ENCODE data around the gene PPP2R5D.

Gene PPP2R5D

GRCh38 chr6:43033496-43034189 is 49.3 kb downstream of the PPP2R5D start:
- Histone ChIP-seq H3K9me3 (ENCODE audit: control insufficient read depth, insufficient read depth, low read length) (no peaks in the 10 kb centered on the region), H3K36me3 (ENCODE audit: control insufficient read depth, low read length) (peaks cover 40% of the 10 kb centered on the region), H4K20me1 (ENCODE audit: control insufficient read depth, insufficient read depth, low read depth, low read length) (no peaks in the 10 kb centered on the region), H3K27ac (ENCODE audit: low read depth, low read length) (no peak overlapping the region), H3K4me3 (ENCODE audit: low read length) (no peak overlapping the region), H3K9me2 (replicated peaks; ENCODE audit: control insufficient read depth, low read length) (no peaks in the 10 kb centered on the region), H3K4me1 (ENCODE audit: control insufficient read depth, low read length) (no peaks in the 10 kb centered on the region), H3K79me2 (ENCODE audit: control insufficient read depth, low read length) (no peaks in the 10 kb centered on the region), H3K27me3 (ENCODE audit: control insufficient read depth, low read length) (no peaks in the 10 kb centered on the region), H3K4me2 (ENCODE audit: low read length) (no peak overlapping the region), H3F3A (ENCODE audit: control insufficient read depth, insufficient read depth) (no peaks in the 10 kb centered on the region)
- TF ChIP-seq CTCF (IDR thresholded peaks at IDR 0.05; ENCODE audit: low read depth, low read length, poor library complexity, severe bottlenecking) (no peak), EZH2phosphoT487 (IDR thresholded peaks at IDR 0.05; ENCODE audit: borderline replicate concordance, low read length) (no peak)

- no peaks in the 10 kb centered on the region for H3K4me1 ChIP-seq (ENCODE audit: control insufficient read depth, low read length)
- TF ChIP-seq EZH2phosphoT487 (IDR thresholded peaks at IDR 0.05; ENCODE audit: borderline replicate concordance, low read length) (no peak), CTCF (IDR thresholded peaks at IDR 0.05; ENCODE audit: low read depth, low read length, poor library complexity, severe bottlenecking) (no peak)
- H3F3A ChIP-seq (ENCODE audit: control insufficient read depth, insufficient read depth), result no peaks in the 10 kb centered on the region
- no peaks in the 10 kb centered on the region for H3K79me2 ChIP-seq (ENCODE audit: control insufficient read depth, low read length)
- no peaks in the 10 kb centered on the region for H3K9me2 ChIP-seq (replicated peaks; ENCODE audit: control insufficient read depth, low read length)
- H3K36me3 ChIP-seq (ENCODE audit: control insufficient read depth, low read length), result peaks cover 38% of the 10 kb centered on the region
- H3K9me3 ChIP-seq (ENCODE audit: control insufficient read depth, insufficient read depth, low read length), result no peaks in the 10 kb centered on the region
- no peaks in the 10 kb centered on the region for H4K20me1 ChIP-seq (ENCODE audit: control insufficient read depth, insufficient read depth, low read depth, low read length)
- H3K27me3 ChIP-seq (ENCODE audit: control insufficient read depth, low read length), result no peaks in the 10 kb centered on the region
- no peak overlapping the region for H3K4me2 ChIP-seq (ENCODE audit: low read length)
- H3K27ac ChIP-seq (ENCODE audit: low read depth, low read length), result no peak overlapping the region
- H3K4me3 ChIP-seq (ENCODE audit: low read length), result no peak overlapping the region
Measured at GRCh38 chr6:43034190-43034525, 49.8 kb downstream of the PPP2R5D start.

- Histone ChIP-seq H3K9me2 (replicated peaks; ENCODE audit: control insufficient read depth, low read length) (no peaks in the 10 kb centered on the region), H3K79me2 (ENCODE audit: control insufficient read depth, low read length) (no peaks in the 10 kb centered on the region), H3K4me1 (ENCODE audit: control insufficient read depth, low read length) (no peaks in the 10 kb centered on the region), H3K9me3 (ENCODE audit: control insufficient read depth, insufficient read depth, low read length) (no peaks in the 10 kb centered on the region), H3K27me3 (ENCODE audit: control insufficient read depth, low read length) (no peaks in the 10 kb centered on the region), H3F3A (ENCODE audit: control insufficient read depth, insufficient read depth) (no peaks in the 10 kb centered on the region), H3K4me3 (ENCODE audit: low read length) (no peak overlapping the region), H3K27ac (ENCODE audit: low read depth, low read length) (no peak overlapping the region), H3K4me2 (ENCODE audit: low read length) (no peak overlapping the region), H3K36me3 (ENCODE audit: control insufficient read depth, low read length) (peaks cover 27% of the 10 kb centered on the region), H4K20me1 (ENCODE audit: control insufficient read depth, insufficient read depth, low read depth, low read length) (no peaks in the 10 kb centered on the region)
- TF ChIP-seq EZH2phosphoT487 (IDR thresholded peaks at IDR 0.05; ENCODE audit: borderline replicate concordance, low read length), result no peak
- TF ChIP-seq CTCF (IDR thresholded peaks at IDR 0.05; ENCODE audit: low read depth, low read length, poor library complexity, severe bottlenecking), result no peak
Measured at GRCh38 chr6:43035495-43036194, 51.3 kb downstream of the PPP2R5D start.

Measured in DOHH2 (cell line).